OCI-LY1 (cell line): ENCODE data around the gene NR2C1.
"Not testable (repeated sequence)": the region's sequence is repeated elsewhere in the genome, so short reads cannot be mapped to it uniquely, and the experiment has no call there.

ENCODE experiments used
- EZH2 ChIP-seq: fragments of 200-600 bp; sonication (generic), shearing (Covaris generic); IDR thresholded peaks from 2 replicates; pipeline ENCODE4 v1.8.0; 2017; ENCODE audit warnings: borderline replicate concordance, mixed run types, mild to moderate bottlenecking, antibody characterized with exemption, low read length, moderate library complexity, mixed read lengths
- TF ChIP-seq, protein P1 (sequence below): fragments of 200-600 bp; sonication (generic), shearing (Covaris generic); IDR thresholded peaks from 2 replicates; pipeline ENCODE4 v1.5.1; 2017; ENCODE audit warnings: mild to moderate bottlenecking, antibody characterized with exemption, low read length, moderate library complexity, mixed read lengths

- TF ChIP-seq, protein P1, sequence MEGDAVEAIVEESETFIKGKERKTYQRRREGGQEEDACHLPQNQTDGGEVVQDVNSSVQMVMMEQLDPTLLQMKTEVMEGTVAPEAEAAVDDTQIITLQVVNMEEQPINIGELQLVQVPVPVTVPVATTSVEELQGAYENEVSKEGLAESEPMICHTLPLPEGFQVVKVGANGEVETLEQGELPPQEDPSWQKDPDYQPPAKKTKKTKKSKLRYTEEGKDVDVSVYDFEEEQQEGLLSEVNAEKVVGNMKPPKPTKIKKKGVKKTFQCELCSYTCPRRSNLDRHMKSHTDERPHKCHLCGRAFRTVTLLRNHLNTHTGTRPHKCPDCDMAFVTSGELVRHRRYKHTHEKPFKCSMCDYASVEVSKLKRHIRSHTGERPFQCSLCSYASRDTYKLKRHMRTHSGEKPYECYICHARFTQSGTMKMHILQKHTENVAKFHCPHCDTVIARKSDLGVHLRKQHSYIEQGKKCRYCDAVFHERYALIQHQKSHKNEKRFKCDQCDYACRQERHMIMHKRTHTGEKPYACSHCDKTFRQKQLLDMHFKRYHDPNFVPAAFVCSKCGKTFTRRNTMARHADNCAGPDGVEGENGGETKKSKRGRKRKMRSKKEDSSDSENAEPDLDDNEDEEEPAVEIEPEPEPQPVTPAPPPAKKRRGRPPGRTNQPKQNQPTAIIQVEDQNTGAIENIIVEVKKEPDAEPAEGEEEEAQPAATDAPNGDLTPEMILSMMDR = not testable (repeated sequence)
- TF ChIP-seq EZH2 = not testable (repeated sequence)
These were observed 79.6 kb downstream of the NR2C1 start for GRCh38 chr12:94993855-94994254.
